Esophagus muscularis mucosa (tissue), 4 donors: Measurements from ENCODE around the gene CYFIP2. TPM values are rescaled to one million over a fixed set of nuclear protein-coding genes. Genes with fewer than 3 reads are reported as not detected.

Experiments
- DNase-seq: peaks from one replicate; pipeline ENCODE4 v3.0.0-alpha.2; 2017; ENCODE audit errors: extremely low spot score
- H3K27ac ChIP-seq, 4 donors: fragments of 200-600 bp; sonication (generic); replicated peaks in 1 of 4; 1 replicate in 3 of 4; 2 replicates in 1 of 4; pipeline ENCODE4 v1.5.1; 2016 to 2019; ENCODE audit warnings: mild to moderate bottlenecking in 1 of 4
- H3K27me3 ChIP-seq, 4 donors: fragments of 200-600 bp; sonication (generic); one replicate each; pipeline versions ENCODE4 v1.5.1 to v1.6.0; 2016 to 2019
- H3K36me3 ChIP-seq, 4 donors: fragments of 200-600 bp; sonication (generic); one replicate each; pipeline ENCODE4 v1.5.1; 2016 to 2019
- H3K4me1 ChIP-seq, 4 donors: fragments of 200-600 bp; sonication (generic); one replicate each; pipeline ENCODE4 v1.5.1; 2016 to 2019
- H3K4me3 ChIP-seq, 4 donors: fragments of 200-600 bp; sonication (generic); 1 replicate in 2 of 4; 2 replicates in 2 of 4; pipeline ENCODE4 v1.5.1; 2016 to 2019; ENCODE audit warnings: mild to moderate bottlenecking in 4 of 4, moderate library complexity in 1 of 4
- H3K9me3 ChIP-seq, 4 donors: fragments of 200-600 bp; sonication (generic); 1 replicate in 3 of 4; 2 replicates in 1 of 4; pipeline ENCODE4 v1.5.1; 2016 to 2019
- CTCF ChIP-seq, 3 experiments: fragments of 200-600 bp in 2 of 3; fragments of 450-650 bp in 1 of 3; sonication (generic) in 2 of 3; IDR thresholded peaks; one replicate each; pipeline ENCODE4 v1.5.1; 2017 to 2019; ENCODE audit warnings: antibody characterized with exemption in 3 of 3, mild to moderate bottlenecking in 2 of 3, moderate library complexity in 1 of 3
- EP300 ChIP-seq: sonication (generic); formaldehyde crosslinking; IDR thresholded peaks from one replicate; pipeline ENCODE4 v1.6.1; 2017; ENCODE audit warnings: antibody characterized with exemption
- POLR2A ChIP-seq: fragments of 450-650 bp; IDR thresholded peaks from one replicate; pipeline ENCODE4 v1.6.1; 2017; ENCODE audit warnings: antibody characterized with exemption, moderate library complexity, mild to moderate bottlenecking, low read depth
- POLR2AphosphoS5 ChIP-seq, 2 donors: sonication (generic); formaldehyde crosslinking; IDR thresholded peaks; one replicate each; pipeline ENCODE4 v1.6.1; 2017; ENCODE audit warnings: antibody characterized with exemption in 2 of 2
- WGBS: methylation state at CpG from one replicate; pipeline ENCODE4 v1.1.5; 2018; 5-methylcytosine and 5-hydroxymethylcytosine counted together
- intact Hi-C: fragments of 100-400 bp; cut with DNase I; formaldehyde crosslinking; loops from one replicate; pipeline ENCODE4 v1.15.1; 2023
- total RNA-seq, 4 donors: library from RNA; depleted of rRNA; stranded (reverse); fragments of >200 nt; gene quantifications; one replicate each; pipeline versions ENCODE4 v1.1.0 to v1.2.1, GENCODE V29; 2016

CYFIP2 gene
- total RNA-seq, 4 donors from 2014 or later = 12.6 to 24.9 (median 14.6) TPM

GRCh38 chr5:157387041-157387563 lies 121.2 kb downstream of the CYFIP2 start:
- H3K36me3 ChIP-seq = peaks cover 0 to 25% (median 0%) of the 10 kb centered on the region in 4 donors
- H3K27me3 ChIP-seq = no peaks in the 10 kb centered on the region
- H3K9me3 ChIP-seq = no peaks in the 10 kb centered on the region
- H3K27ac ChIP-seq = peak overlapping the region; percentile 85 to 92 (median 88)
- H3K4me1 ChIP-seq = peaks cover 17 to 77% (median 74%) of the 10 kb centered on the region in 4 donors
- no peak overlapping the region for H3K4me3 ChIP-seq
- intact Hi-C loops = no loop called here
- 31% methylated on average over 1 of the region's 1 CpG for WGBS
- TF ChIP-seq CTCF (IDR thresholded peaks at IDR 0.05) = no peak
- no peak for TF ChIP-seq POLR2AphosphoS5 (IDR thresholded peaks at IDR 0.05)
- no peak for TF ChIP-seq EP300
- TF ChIP-seq POLR2A = no peak
- DNase-seq = no peak

- DNase-seq = peak; percentile 77
- intact Hi-C loops = no loop called here
- no peaks in the 10 kb centered on the region for H3K9me3 ChIP-seq
- H3K4me3 ChIP-seq = no peak overlapping the region
- no peak for TF ChIP-seq EP300
- TF ChIP-seq POLR2AphosphoS5 (IDR thresholded peaks at IDR 0.05) = peak; percentile 60 to 68
- WGBS = 30% methylated on average over 3 of the region's 3 CpGs
- peaks cover 0 to 25% (median 0%) of the 10 kb centered on the region in 4 donors for H3K36me3 ChIP-seq
- H3K27me3 ChIP-seq = no peaks in the 10 kb centered on the region
- peak overlapping the region; percentile 85 to 92 (median 88) for H3K27ac ChIP-seq
- peaks cover 17 to 74% (median 70%) of the 10 kb centered on the region in 4 donors for H3K4me1 ChIP-seq
Observed at GRCh38 chr5:157387683-157388093, 121.8 kb downstream of the CYFIP2 start.

- TF ChIP-seq CTCF (IDR thresholded peaks at IDR 0.05) = no peak
- H3K27ac ChIP-seq = peak overlapping the region; percentile 85 to 92 (median 88)
- no peaks in the 10 kb centered on the region for H3K27me3 ChIP-seq
- H3K36me3 ChIP-seq = peaks cover 0 to 21% (median 0%) of the 10 kb centered on the region in 4 donors
- H3K9me3 ChIP-seq = no peaks in the 10 kb centered on the region
- no peak for DNase-seq
- intact Hi-C loops = no loop called here
- H3K4me1 ChIP-seq = peaks cover 16 to 68% (median 64%) of the 10 kb centered on the region in 4 donors
- H3K4me3 ChIP-seq = no peak overlapping the region
Observed at GRCh38 chr5:157388111-157388710, 122.3 kb downstream of the CYFIP2 start.

GRCh38 chr5:157389103-157389502 lies 123.2 kb downstream of the CYFIP2 start:
- intact Hi-C loops = no loop called here
- Histone ChIP-seq H3K4me1 (peaks cover 14 to 60% (median 55%) of the 10 kb centered on the region in 4 donors), H3K4me3 (no peak overlapping the region), H3K9me3 (no peaks in the 10 kb centered on the region), H3K36me3 (peaks cover 0 to 18% (median 0%) of the 10 kb centered on the region in 4 donors), H3K27ac (peak overlapping the region; percentile 27 to 92 (median 81)), H3K27me3 (no peaks in the 10 kb centered on the region)
- WGBS = 97% methylated on average over 10 of the region's 17 CpGs
- no peak for TF ChIP-seq CTCF (IDR thresholded peaks at IDR 0.05)
- no peak for TF ChIP-seq POLR2AphosphoS5 (IDR thresholded peaks at IDR 0.05)
- TF ChIP-seq EP300 = no peak
- peak; percentile 79 for DNase-seq

GRCh38 chr5:157390133-157390532 lies 124.2 kb downstream of the CYFIP2 start:
- intact Hi-C loops = no loop called here
- Histone ChIP-seq H3K4me3 (no peak overlapping the region), H3K4me1 (peaks cover 14 to 49% (median 45%) of the 10 kb centered on the region in 4 donors), H3K36me3 (peaks cover 0 to 18% (median 0%) of the 10 kb centered on the region in 4 donors), H3K27ac (peak overlapping the region; percentile 27 to 88 (median 71)), H3K27me3 (no peaks in the 10 kb centered on the region), H3K9me3 (no peaks in the 10 kb centered on the region)
- no peak for DNase-seq
- WGBS = 75% methylated on average over 5 of the region's 5 CpGs
- no peak for TF ChIP-seq POLR2AphosphoS5 (IDR thresholded peaks at IDR 0.05)
- no peak for TF ChIP-seq EP300
- no peak for TF ChIP-seq POLR2A
- TF ChIP-seq CTCF (IDR thresholded peaks at IDR 0.05) = no peak
